RWPE2 (cell line): ENCODE results near the gene HLA-DOB.
A peak's percentile ranks its signal among the peaks of the same experiment; 100 is the strongest.

ENCODE experiments used
- ATAC-seq: fragments of 200-7000 bp; cut with Tn5 transposase; 3 replicates; pipeline ENCODE4 v1.9.1; 2021; ENCODE audit warnings: low read depth
- DNase-seq: peaks from one replicate; pipeline ENCODE4 v3.0.0-alpha.2; 2020; ENCODE audit warnings: low spot score
- H3K27ac ChIP-seq: fragments of 450-650 bp; 2 replicates; pipeline ENCODE4 v1.5.1; 2017; ENCODE audit warnings: mild to moderate bottlenecking; ENCODE audit not compliant: poor library complexity, severe bottlenecking
- H3K27me3 ChIP-seq: fragments of 250-450 bp; sonication (Bioruptor Pico); 2 replicates; pipeline ENCODE4 v1.5.1; 2021; ENCODE audit warnings: mild to moderate bottlenecking, moderate library complexity; ENCODE audit not compliant: insufficient read depth, poor library complexity, severe bottlenecking
- H3K36me3 ChIP-seq: fragments of 250-450 bp; sonication (Bioruptor Pico); 2 replicates; pipeline ENCODE4 v1.5.1; 2020; ENCODE audit warnings: low read depth, mild to moderate bottlenecking, moderate library complexity
- H3K4me1 ChIP-seq: fragments of 250-450 bp; sonication (Bioruptor Pico); 2 replicates; pipeline ENCODE4 v1.5.1; 2021; ENCODE audit warnings: mild to moderate bottlenecking, moderate library complexity; ENCODE audit not compliant: insufficient read depth, poor library complexity, severe bottlenecking
- H3K4me3 ChIP-seq: fragments of 250-450 bp; sonication (Bioruptor Pico); 2 replicates; pipeline ENCODE4 v1.5.1; 2021; ENCODE audit warnings: mild to moderate bottlenecking, moderate library complexity; ENCODE audit not compliant: severe bottlenecking
- H3K9me3 ChIP-seq: fragments of 250-450 bp; sonication (Bioruptor Pico); 2 replicates; pipeline ENCODE4 v1.5.1; 2021; ENCODE audit warnings: mild to moderate bottlenecking, moderate library complexity; ENCODE audit not compliant: severe bottlenecking
- TF ChIP-seq, protein P1 (sequence below): fragments of 450-650 bp; IDR thresholded peaks from one replicate; pipeline ENCODE4 v1.5.1; 2017; ENCODE audit warnings: mild to moderate bottlenecking, moderate library complexity; ENCODE audit not compliant: poor library complexity, severe bottlenecking

The HLA-DOB gene

DNA sequence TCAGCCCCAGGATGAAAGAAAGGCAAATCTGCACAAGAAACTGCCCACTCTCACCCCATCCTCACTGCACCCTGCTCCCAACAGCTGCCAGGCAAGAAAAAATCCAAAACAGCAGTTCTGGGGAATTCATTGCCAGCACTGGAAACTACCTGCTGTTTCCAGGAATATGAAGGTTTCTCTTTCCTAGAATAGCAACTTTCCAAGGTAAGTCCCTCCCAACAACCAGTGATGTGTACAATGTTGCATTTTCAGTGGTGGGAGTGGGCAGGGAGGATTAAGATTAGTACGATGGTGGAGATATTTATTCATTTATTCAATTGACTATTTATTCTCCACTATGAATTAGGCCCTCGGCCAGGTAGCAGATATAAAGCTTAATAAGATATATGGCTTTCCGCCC is 10.2 kb upstream of the HLA-DOB start:
- DNase-seq: no peak
- Histone ChIP-seq H3K4me1 (no peaks in the 10 kb centered on the region), H3K27ac (no peak overlapping the region), H3K4me3 (no peak overlapping the region), H3K27me3 (no peaks in the 10 kb centered on the region), H3K36me3 (peaks cover 22% of the 10 kb centered on the region), H3K9me3 (no peaks in the 10 kb centered on the region)
- ATAC-seq: no peak
- TF ChIP-seq, protein P1, sequence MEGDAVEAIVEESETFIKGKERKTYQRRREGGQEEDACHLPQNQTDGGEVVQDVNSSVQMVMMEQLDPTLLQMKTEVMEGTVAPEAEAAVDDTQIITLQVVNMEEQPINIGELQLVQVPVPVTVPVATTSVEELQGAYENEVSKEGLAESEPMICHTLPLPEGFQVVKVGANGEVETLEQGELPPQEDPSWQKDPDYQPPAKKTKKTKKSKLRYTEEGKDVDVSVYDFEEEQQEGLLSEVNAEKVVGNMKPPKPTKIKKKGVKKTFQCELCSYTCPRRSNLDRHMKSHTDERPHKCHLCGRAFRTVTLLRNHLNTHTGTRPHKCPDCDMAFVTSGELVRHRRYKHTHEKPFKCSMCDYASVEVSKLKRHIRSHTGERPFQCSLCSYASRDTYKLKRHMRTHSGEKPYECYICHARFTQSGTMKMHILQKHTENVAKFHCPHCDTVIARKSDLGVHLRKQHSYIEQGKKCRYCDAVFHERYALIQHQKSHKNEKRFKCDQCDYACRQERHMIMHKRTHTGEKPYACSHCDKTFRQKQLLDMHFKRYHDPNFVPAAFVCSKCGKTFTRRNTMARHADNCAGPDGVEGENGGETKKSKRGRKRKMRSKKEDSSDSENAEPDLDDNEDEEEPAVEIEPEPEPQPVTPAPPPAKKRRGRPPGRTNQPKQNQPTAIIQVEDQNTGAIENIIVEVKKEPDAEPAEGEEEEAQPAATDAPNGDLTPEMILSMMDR: no peak

DNA sequence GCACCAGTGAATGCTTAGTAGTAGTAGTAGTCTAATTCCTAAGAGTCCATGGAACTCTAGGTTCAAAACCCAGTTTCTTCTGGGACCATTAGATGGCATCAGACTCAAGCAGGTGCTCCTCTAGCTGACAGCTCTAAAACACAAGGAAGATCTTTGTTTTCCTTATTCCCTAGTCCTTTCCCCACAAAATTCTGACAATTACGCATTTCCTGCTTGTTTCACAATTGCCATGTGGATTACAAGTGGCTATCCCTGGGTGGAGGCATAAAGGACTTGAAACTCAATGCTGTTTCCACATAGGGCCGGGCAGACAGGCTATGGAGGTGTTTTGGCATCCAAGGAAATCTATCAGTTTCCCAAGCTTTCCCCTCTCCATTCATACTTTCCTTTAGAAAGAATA is 9.2 kb upstream of the HLA-DOB start:
- Histone ChIP-seq H3K27ac (no peak overlapping the region), H3K36me3 (peaks cover 11% of the 10 kb centered on the region), H3K4me3 (no peak overlapping the region), H3K4me1 (no peaks in the 10 kb centered on the region), H3K9me3 (no peaks in the 10 kb centered on the region), H3K27me3 (no peaks in the 10 kb centered on the region)
- ATAC-seq (peak; percentile 70), DNase-seq (no peak)
- TF ChIP-seq, protein P1: peak; percentile 70

DNA sequence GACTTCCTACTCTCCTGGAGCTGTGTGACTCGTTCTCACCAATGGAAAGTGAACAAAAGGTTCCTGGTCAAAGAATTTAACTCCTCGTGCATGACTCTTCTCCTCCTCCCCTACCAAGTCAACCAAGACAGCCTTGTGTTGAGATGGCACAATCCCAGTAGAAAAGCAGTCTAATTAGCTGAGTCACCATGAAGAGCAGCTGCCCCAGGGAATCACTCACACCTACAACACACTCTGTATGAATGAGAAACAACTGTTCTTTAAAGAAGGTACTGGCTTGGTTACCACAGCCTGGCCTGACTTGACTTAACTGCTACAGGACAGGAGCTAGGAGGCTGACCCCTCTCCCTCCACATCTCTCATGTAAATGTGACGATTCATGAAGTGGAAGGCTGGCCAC is 2.9 kb upstream of the HLA-DOB start:
- ATAC-seq (peak; percentile 86), DNase-seq (no peak)
- no peaks in the 10 kb centered on the region for H3K27me3 ChIP-seq
- TF ChIP-seq, protein P1: no peak
- H3K36me3 ChIP-seq: no peaks in the 10 kb centered on the region
- H3K4me1 ChIP-seq: peaks cover 14% of the 10 kb centered on the region
- no peak overlapping the region for H3K27ac ChIP-seq
- H3K4me3 ChIP-seq: no peak overlapping the region
- H3K9me3 ChIP-seq: no peaks in the 10 kb centered on the region

DNA sequence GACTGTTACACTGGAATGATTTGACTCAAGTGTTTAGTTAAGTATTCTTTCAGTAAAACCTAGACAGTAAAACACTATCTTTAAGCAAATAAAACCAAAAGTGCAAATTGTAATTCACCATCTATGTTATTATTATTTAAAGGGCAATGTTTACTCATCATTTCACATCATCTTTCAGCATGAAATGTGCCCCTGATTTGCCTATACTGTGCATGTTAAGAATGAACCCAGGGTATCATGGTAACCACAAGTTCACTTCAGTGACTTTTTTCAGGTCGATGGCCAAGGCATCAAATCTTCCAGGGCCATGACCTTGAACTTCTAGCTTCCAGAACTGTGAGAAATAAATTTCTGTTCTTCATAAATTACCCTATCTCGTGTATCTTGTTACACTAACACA is 2.1 kb upstream of the HLA-DOB start:
- Histone ChIP-seq H3K27me3 (no peaks in the 10 kb centered on the region), H3K27ac (no peak overlapping the region), H3K4me1 (peaks cover 14% of the 10 kb centered on the region), H3K9me3 (no peaks in the 10 kb centered on the region), H3K36me3 (no peaks in the 10 kb centered on the region), H3K4me3 (no peak overlapping the region)
- no peak for ATAC-seq
- TF ChIP-seq, protein P1: no peak
- DNase-seq: no peak

DNA sequence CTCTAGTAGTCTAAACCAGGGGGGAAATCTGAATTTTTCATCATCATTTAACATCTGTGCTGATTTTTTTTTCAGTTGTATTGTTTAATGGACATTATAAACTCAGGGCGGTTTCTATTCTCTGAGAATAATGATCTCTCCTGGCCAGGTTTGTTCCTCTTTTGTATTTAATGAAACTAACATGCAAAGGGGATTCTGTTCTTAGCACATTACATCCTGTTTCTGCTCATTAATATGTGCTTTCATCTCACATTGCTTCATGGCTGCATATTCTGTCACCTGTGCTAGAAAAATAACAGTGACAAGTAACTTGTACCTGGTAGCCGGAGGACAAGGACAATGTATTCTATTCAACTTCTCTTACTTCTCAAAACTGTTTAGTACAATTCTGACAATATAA is 806 bp downstream of the HLA-DOB start:
- Histone ChIP-seq H3K27me3 (no peaks in the 10 kb centered on the region), H3K9me3 (no peaks in the 10 kb centered on the region), H3K36me3 (no peaks in the 10 kb centered on the region), H3K27ac (no peak overlapping the region), H3K4me3 (no peak overlapping the region), H3K4me1 (peaks cover 14% of the 10 kb centered on the region)
- TF ChIP-seq, protein P1: no peak
- no peak for DNase-seq
- no peak for ATAC-seq
